CD4-positive, alpha-beta T cell treated with Interleukin-1 beta for 1 hour (primary cell): ENCODE data around the gene MAML1.

ENCODE experiments used
- DNase-seq, 2 donors: peaks; one replicate each; pipeline ENCODE4 v3.0.0-alpha.2; 2020 to 2022

The MAML1 gene

GRCh38 chr5:179793468-179794139, 61.0 kb downstream of the MAML1 start, which contains the start of gene LTC4S:
Gene LTC4S (plus strand): TSS chr5:179793986. CDS start chr5:179794081, 95 bp downstream.
- DNase-seq: peak; percentile 69

GRCh38 chr5:179794171-179794570, 61.5 kb downstream of the MAML1 start:
- DNase-seq: no peak

- no peak for DNase-seq
These were observed 62.0 kb downstream of the MAML1 start for GRCh38 chr5:179794575-179794974.

- no peak for DNase-seq
These were observed 62.6 kb downstream of the MAML1 start for GRCh38 chr5:179795049-179795862.

DNA sequence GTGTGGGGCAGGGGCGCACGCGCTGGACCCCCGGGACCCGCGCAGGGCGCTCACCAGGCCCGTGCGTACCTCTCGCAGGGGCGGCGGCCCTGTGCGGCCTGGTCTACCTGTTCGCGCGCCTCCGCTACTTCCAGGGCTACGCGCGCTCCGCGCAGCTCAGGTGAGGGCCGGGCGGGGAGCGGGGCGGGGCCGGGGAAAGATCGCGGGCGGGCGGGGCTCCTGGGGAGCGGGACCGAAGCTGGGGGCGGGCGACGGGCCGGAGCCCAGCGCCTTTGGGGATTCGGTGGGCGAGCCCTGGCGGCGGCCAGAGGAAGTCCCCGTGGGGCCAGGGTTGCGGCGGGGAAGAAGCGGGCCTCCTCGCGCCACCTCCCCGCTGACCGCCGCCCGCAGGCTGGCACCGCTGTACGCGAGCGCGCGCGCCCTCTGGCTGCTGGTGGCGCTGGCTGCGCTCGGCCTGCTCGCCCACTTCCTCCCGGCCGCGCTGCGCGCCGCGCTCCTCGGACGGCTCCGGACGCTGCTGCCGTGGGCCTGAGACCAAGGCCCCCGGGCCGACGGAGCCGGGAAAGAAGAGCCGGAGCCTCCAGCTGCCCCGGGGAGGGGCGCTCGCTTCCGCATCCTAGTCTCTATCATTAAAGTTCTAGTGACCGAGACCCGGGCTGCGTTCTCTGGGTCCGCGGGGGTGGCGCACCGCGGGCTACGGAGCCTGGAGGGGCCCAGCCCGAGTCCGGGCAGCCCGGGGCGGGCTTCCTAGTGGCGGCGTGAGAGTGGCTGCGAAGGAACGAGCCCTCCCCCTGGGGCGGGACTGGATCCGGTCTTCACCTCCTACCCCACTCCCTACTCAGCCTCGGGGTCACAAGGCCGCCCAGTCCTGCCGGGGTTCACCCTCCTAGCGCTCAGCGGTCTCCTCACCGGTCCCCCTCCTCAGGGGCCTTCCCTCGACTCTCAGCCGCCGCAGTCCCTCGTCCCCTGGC, 63.5 kb downstream of the MAML1 start:
- peak; percentile 76 for DNase-seq

DNA sequence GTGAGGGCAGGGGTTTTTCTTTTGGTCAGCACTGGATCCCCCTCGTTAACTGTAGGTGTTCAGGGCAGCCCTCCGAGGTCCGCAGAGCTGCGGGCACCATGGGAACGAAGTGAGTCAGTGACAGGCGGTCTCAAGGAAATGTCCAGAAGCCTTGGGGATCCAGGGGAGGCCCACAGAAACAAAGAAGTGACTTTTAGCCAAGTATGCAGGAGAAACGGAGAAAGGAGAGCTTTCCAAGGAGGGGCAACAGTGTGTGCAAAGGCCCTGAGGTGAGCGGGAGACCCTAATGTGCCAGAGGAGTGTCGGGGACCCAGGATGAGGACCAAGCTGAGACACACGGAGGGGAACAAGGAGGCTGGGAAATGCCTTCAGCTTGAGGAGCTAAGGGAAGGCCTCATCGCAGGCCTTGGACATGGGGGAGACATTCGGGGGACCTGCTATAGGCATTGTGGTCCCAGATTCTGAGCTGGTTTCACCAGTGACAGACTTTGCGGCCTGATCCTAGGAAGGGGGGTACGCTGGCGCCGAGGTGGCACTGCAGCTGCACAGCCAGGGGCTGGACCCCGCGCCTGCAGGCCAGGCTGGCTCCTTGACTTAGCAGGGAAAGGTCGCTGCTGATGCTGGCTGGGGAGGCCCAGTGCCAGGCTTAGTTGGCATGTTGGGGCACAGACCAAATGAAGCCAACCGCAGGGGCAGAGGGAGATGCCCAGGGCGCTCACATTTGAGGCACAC, 64.4 kb downstream of the MAML1 start:
- DNase-seq: no peak

GRCh38 chr5:179797741-179798140, 65.1 kb downstream of the MAML1 start:
- no peak for DNase-seq

GRCh38 chr5:179798144-179798770, 65.6 kb downstream of the MAML1 start:
- DNase-seq: no peak

DNA sequence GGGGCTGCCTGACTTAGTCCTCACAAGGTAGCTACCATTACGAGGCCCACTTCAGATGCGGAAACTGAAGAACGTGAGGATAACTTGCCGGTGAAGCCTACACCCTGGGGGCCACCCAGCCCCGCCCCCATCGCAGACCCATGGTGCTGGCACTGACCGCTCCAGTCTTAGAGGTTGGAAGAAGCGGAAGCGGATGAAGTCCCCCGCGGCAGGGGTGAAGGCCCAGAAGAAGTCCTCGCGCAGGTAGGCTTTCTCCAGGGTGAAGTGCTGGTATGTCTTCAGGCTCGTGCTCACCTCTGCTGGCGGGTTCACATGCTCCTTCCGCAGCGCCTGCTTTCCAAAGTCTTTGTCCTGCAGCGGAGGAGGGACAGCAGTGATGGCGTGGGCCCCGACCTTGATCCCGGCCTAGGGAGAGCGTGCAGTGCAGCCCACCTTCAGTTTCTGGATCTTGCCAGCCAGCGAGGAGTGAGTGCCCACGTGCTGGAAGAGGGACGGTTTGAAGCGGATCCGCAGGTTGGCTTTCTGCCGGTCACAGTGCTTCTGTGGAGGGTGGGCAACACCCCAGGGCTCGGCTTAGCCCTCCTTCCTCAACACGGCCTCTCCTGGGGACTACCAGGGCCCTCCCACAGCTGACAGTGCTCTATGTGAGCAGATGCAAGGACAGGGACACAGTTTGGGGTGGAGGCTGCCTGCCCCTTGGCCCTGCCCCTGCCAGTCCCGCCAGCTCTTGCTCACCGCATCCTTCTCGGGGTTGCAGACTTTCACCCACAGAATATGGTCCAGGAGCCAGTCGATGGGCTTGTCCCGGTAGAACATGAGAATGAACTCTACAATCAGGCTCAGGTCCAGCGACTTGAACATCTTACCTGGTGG, 66.4 kb downstream of the MAML1 start:
- no peak for DNase-seq

GRCh38 chr5:179799644-179799973, 67.0 kb downstream of the MAML1 start:
- DNase-seq: no peak

DNA sequence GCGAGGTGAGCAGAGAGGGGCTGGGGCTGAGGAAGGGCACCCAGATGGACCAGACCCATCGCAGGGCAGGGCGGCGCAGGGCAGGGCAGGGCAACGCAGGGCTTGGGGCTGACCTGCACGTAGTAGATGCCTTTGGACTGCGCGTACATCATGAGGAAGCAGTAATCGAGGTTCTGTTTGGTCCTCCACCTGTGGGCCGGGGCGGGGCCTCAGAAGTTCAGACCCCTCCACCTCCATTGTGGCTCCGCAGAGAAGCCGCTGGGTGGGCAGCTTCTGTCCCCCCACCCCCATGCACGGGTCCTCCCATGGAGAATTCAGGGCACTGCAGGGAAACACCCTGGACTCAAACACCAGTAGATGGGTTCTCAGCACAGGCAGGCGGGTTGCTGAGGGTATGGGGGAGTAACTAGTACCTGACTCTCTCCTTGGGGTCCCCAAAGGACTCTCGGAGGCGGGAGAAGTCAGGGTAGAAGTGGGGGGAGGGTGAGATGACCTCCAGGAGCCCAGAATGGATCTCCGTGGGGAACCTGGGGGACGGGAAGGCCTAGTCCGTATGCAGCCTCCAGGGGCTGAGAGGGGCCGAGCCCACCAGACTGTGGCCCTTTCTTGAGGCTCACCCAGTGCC, 67.6 kb downstream of the MAML1 start:
- DNase-seq: no peak

DNA sequence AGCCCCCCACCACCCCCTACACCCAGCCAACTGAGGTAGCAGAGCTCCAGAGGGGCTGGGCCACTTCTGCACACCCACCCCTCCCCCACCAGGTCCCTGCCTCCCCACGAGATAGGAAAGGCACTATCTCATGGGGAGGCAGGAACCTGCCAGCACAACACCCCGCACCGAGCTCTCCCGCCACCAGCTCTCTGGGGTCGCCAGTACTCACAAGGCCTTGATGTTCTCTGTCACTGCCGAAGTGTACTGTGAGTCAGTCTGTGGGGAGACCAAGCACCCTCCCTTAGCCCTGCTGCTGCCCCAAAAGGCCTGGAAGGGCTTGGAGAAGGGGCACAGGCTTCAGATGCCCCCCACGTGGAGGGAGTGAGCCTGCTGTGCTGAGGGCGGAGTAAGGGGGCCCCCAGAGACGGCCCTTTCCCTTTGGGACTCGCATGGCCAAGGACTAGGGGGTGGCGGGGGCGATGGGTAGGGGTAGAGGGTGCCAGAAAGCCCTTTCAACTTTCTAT, 68.1 kb downstream of the MAML1 start:
- DNase-seq: no peak

GRCh38 chr5:179801304-179802206, 68.9 kb downstream of the MAML1 start:
- peak; percentile 85 for DNase-seq

- no peak for DNase-seq
These were observed 69.7 kb downstream of the MAML1 start for GRCh38 chr5:179802207-179802883.

GRCh38 chr5:179802950-179803562, 70.4 kb downstream of the MAML1 start:
- no peak for DNase-seq

GRCh38 chr5:179803651-179804554, 71.3 kb downstream of the MAML1 start:
- DNase-seq: peak in 1 of 2 donors; percentile 42

GRCh38 chr5:179804555-179804947, 71.9 kb downstream of the MAML1 start:
- no peak for DNase-seq
